Measurements from ENCODE around the gene ERMARD.

ERMARD gene

GRCh38 chr6:169714178-169714577 is 37.2 kb upstream of the ERMARD start:
- TF ChIP-seq CTCF (IDR thresholded peaks at IDR 0.05; ENCODE audit: low read depth, low read length): no peak
- no peak for DNase-seq (ENCODE audit: low read depth in 2 of 2)
- H3K4me3 ChIP-seq (replicated peaks in 1 of 2; ENCODE audit: low read depth in 2 of 2, low read length in 2 of 2): no peak overlapping the region

- no peak overlapping the region for H3K4me3 ChIP-seq (replicated peaks in 1 of 2; ENCODE audit: low read depth in 2 of 2, low read length in 2 of 2)
- no peak for DNase-seq (ENCODE audit: low read depth in 2 of 2)
- no peak for TF ChIP-seq CTCF (IDR thresholded peaks at IDR 0.05; ENCODE audit: low read depth, low read length)
Measured at GRCh38 chr6:169714595-169714994, 36.8 kb upstream of the ERMARD start.

DNA sequence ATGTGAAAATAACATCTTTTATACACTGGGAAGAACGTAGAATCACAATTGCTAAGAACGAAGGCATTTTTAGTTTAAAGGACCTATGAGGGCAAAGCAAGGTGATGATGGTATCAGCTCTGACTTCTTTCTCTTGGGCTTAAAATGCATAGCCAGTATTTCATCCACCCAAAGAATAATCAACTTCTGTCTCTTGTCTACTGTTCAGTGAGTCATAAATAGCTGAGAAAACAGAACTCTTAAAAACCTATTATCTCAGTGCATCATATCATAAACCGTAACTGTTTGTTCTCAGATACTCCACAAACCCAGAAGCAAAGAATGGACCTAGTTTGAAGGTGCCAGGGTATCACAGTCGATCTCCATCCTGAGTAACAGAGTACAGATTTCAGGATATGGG is 32.3 kb upstream of the ERMARD start:
- DNase-seq (ENCODE audit: low read depth in 2 of 2): peak in 1 of 2 donors; percentile 32
- TF ChIP-seq CTCF (IDR thresholded peaks at IDR 0.05; ENCODE audit: low read depth, low read length): no peak
- H3K4me3 ChIP-seq (replicated peaks in 1 of 2; ENCODE audit: low read depth in 2 of 2, low read length in 2 of 2): no peak overlapping the region

GRCh38 chr6:169720207-169720855 is 31.1 kb upstream of the ERMARD start:
- no peak for DNase-seq (ENCODE audit: low read depth in 2 of 2)
- no peak for TF ChIP-seq CTCF (IDR thresholded peaks at IDR 0.05; ENCODE audit: low read depth, low read length)
- H3K4me3 ChIP-seq (replicated peaks in 1 of 2; ENCODE audit: low read depth in 2 of 2, low read length in 2 of 2): no peak overlapping the region

DNA sequence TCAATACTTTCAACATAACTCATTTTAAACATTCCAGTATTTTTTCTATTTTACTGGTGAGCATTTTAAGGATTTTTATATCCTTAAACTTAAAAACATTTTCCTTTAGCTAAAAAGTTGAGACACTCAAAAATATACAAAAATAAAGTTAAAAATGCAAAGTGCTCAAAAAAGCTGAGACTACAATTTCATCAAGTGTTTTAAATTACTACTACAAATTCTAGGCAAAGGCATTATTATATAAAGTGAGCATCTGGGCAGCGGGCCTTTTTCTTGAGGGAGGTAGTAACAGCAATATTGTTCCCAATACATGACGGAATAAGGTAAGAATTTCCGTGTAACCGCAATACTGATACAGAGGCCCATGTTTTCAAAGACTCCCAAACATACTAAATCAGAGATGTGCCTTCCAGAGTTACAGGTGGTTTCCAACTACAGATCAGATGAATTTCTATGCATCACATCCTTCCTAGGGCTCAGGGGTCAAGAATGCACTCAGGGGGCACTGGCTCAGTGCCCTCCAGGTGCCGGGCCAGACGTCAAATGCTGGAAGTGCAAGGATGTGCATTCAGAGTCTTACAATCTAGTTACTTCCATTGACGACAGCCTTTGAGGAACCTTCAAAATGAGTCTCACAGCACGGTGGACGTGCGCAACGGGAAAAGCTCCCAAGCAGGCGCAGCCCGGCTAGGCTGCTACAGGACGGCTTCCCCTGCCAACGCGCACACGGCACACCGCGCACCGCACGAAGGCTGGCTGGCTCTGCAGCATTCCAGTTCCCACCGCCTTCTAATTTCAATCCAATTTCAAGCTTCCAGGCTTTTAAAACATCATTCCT is 28.8 kb upstream of the ERMARD start:
- peak overlapping the region; percentile 65 to 76 for H3K4me3 ChIP-seq (replicated peaks in 1 of 2; ENCODE audit: low read depth in 2 of 2, low read length in 2 of 2)
- DNase-seq (ENCODE audit: low read depth in 2 of 2): peak; percentile 58 to 79
- TF ChIP-seq CTCF (IDR thresholded peaks at IDR 0.05; ENCODE audit: low read depth, low read length): no peak

- H3K4me3 ChIP-seq (replicated peaks in 1 of 2; ENCODE audit: low read depth in 2 of 2, low read length in 2 of 2): peak overlapping the region; percentile 65 to 76
- TF ChIP-seq CTCF (IDR thresholded peaks at IDR 0.05; ENCODE audit: low read depth, low read length): no peak
- peak; percentile 70 to 75 for DNase-seq (ENCODE audit: low read depth in 2 of 2)
Measured at GRCh38 chr6:169723200-169723909, 28.1 kb upstream of the ERMARD start.
